ENCODE measurements around the gene NEK7. TPM values are rescaled to one million over a fixed set of nuclear protein-coding genes. Genes with fewer than 3 reads are reported as not detected.

NEK7 gene
- total RNA-seq, 1 experiment from 2014 or later = 25.2 TPM

DNA sequence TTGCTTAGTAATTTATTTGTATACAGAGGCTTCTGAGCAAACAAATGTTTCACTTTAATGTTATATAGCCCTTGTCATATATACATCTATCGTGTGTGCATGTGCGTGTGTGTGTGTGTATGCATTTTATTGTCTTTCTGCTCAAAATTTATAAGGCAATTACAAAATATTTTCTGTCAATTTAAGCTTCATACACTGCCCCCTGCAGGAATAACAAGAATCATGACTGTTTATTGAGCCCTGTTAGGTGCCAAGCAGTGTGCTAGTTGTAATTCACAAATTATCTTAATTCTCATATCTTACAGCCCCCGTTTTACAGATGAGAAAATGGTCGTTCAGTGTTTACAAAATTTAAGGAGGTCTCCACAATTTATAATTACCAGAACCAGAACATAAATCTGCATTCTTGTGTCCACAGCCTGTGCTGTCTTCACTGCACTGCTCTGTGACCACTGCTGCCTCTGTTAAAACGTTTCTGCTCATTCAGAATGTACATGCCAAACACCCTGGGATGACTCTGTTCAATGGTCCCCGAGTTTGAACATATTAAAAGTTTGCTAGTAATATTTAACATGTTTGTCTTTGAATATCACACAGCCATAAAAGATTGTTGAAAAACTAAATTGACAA, 202.3 kb downstream of the NEK7 start:
- Histone ChIP-seq H3K79me2 (ENCODE audit: low read length) (no peaks in the 10 kb centered on the region), H3K9ac (ENCODE audit: low read length) (no peak overlapping the region), H3K9me3 (ENCODE audit: low read length) (no peaks in the 10 kb centered on the region), H4K20me1 (ENCODE audit: low read length) (no peaks in the 10 kb centered on the region), H3F3A (ENCODE audit: low read length, unreplicated experiment) (no peaks in the 10 kb centered on the region), H3K4me3 (ENCODE audit: low read length) (no peak overlapping the region), H3K4me2 (ENCODE audit: low read length) (no peak overlapping the region), H3K9me2 (replicated peaks; ENCODE audit: low read length) (no peaks in the 10 kb centered on the region), H3K27ac (ENCODE audit: low read length) (no peak overlapping the region), H2AFZ (ENCODE audit: low read length) (no peak overlapping the region), H3K27me3 (ENCODE audit: low read length) (no peaks in the 10 kb centered on the region), H3K4me1 (ENCODE audit: insufficient read depth, low read length) (no peaks in the 10 kb centered on the region), H3K36me3 (ENCODE audit: low read depth, low read length) (no peaks in the 10 kb centered on the region)
- intact Hi-C loops (cut with micrococcal nuclease) = no loop called here
- CTCF ChIA-PET = no interaction called here
- POLR2A ChIA-PET (ENCODE audit: unreplicated experiment) = no interaction called here
- no TSS peak for BruUV-seq (replicated peaks)
- ATAC-seq (no peak), DNase-seq (peak; percentile 6)
- TF ChIP-seq EZH2 (IDR thresholded peaks at IDR 0.05; ENCODE audit: low read length, unreplicated experiment) (no peak), CTCF (conservative IDR thresholded peaks at IDR 0.05; ENCODE audit: low read depth, low read length) (peak; percentile 63), EZH2phosphoT487 (IDR thresholded peaks at IDR 0.05; ENCODE audit: borderline replicate concordance, low read length) (no peak)

DNA sequence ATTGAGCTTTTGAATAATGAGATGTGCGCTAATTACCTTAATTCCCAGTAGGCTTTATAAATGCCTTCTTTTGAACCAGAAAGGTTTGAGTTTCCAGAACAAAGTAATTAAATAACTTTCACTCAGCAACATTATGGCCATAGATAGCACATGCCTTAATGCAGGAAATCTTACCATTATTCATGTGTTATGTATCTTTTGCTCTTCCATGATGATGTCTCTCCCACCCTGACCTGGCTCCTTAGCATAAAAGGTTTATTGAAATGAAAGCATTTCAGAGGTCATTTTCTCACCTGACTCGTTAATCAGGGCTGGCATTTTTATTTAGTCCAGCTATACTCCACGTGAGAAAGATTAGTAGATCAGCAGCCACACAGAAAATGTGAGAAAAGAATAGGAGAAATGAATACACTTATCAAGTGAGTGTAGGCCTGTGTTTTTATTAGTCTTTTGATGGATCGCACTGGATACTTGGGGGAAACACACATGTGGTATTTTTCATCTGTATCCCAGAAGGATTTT, 203.5 kb downstream of the NEK7 start:
- Histone ChIP-seq H3K36me3 (ENCODE audit: low read depth, low read length) (no peaks in the 10 kb centered on the region), H3K9me3 (ENCODE audit: low read length) (no peaks in the 10 kb centered on the region), H4K20me1 (ENCODE audit: low read length) (no peaks in the 10 kb centered on the region), H3F3A (ENCODE audit: low read length, unreplicated experiment) (no peaks in the 10 kb centered on the region), H3K79me2 (ENCODE audit: low read length) (no peaks in the 10 kb centered on the region), H3K9me2 (replicated peaks; ENCODE audit: low read length) (no peaks in the 10 kb centered on the region), H3K9ac (ENCODE audit: low read length) (no peak overlapping the region), H3K27ac (ENCODE audit: low read length) (no peak overlapping the region), H3K4me3 (ENCODE audit: low read length) (no peak overlapping the region), H3K27me3 (ENCODE audit: low read length) (no peaks in the 10 kb centered on the region), H2AFZ (ENCODE audit: low read length) (no peak overlapping the region), H3K4me1 (ENCODE audit: insufficient read depth, low read length) (no peaks in the 10 kb centered on the region), H3K4me2 (ENCODE audit: low read length) (no peak overlapping the region)
- no TSS peak for BruUV-seq (replicated peaks)
- TF ChIP-seq EZH2phosphoT487 (IDR thresholded peaks at IDR 0.05; ENCODE audit: borderline replicate concordance, low read length) = no peak
- TF ChIP-seq CTCF (conservative IDR thresholded peaks at IDR 0.05; ENCODE audit: low read depth, low read length) = no peak
- TF ChIP-seq EZH2 (IDR thresholded peaks at IDR 0.05; ENCODE audit: low read length, unreplicated experiment) = no peak
- no peak for ATAC-seq
- intact Hi-C loops (cut with micrococcal nuclease) = no loop called here
- CTCF ChIA-PET = no interaction called here
- POLR2A ChIA-PET (ENCODE audit: unreplicated experiment) = no interaction called here
- no peak for DNase-seq

GRCh38 chr1:198361237-198361767, 204.5 kb downstream of the NEK7 start:
- ChIA-PET CTCF (no interaction called here), POLR2A (ENCODE audit: unreplicated experiment) (no interaction called here)
- no peak overlapping the region for H3K4me2 ChIP-seq (ENCODE audit: low read length)
- no peaks in the 10 kb centered on the region for H3K4me1 ChIP-seq (ENCODE audit: insufficient read depth, low read length)
- DNase-seq = no peak
- H3K4me3 ChIP-seq (ENCODE audit: low read length) = no peak overlapping the region
- no peaks in the 10 kb centered on the region for H3K9me3 ChIP-seq (ENCODE audit: low read length)
- no peaks in the 10 kb centered on the region for H3F3A ChIP-seq (ENCODE audit: low read length, unreplicated experiment)
- no peak overlapping the region for H3K9ac ChIP-seq (ENCODE audit: low read length)
- intact Hi-C loops (cut with micrococcal nuclease) = no loop called here
- H3K36me3 ChIP-seq (ENCODE audit: low read depth, low read length) = no peaks in the 10 kb centered on the region
- ATAC-seq = no peak
- TF ChIP-seq EZH2 (IDR thresholded peaks at IDR 0.05; ENCODE audit: low read length, unreplicated experiment) (no peak), CTCF (conservative IDR thresholded peaks at IDR 0.05; ENCODE audit: low read depth, low read length) (no peak), EZH2phosphoT487 (IDR thresholded peaks at IDR 0.05; ENCODE audit: borderline replicate concordance, low read length) (no peak)
- H4K20me1 ChIP-seq (ENCODE audit: low read length) = no peaks in the 10 kb centered on the region
- no peaks in the 10 kb centered on the region for H3K27me3 ChIP-seq (ENCODE audit: low read length)
- no peak overlapping the region for H2AFZ ChIP-seq (ENCODE audit: low read length)
- H3K27ac ChIP-seq (ENCODE audit: low read length) = no peak overlapping the region
- H3K79me2 ChIP-seq (ENCODE audit: low read length) = no peaks in the 10 kb centered on the region
- H3K9me2 ChIP-seq (replicated peaks; ENCODE audit: low read length) = no peaks in the 10 kb centered on the region
- BruUV-seq (replicated peaks) = no TSS peak

Measured in PC-3 (cell line).